Calu3 (cell line): Measurements from ENCODE around the gene CGA. TPM values are rescaled to one million over a fixed set of nuclear protein-coding genes. Genes with fewer than 3 reads are reported as not detected.

Source experiments
- BruUV-seq: library from RNA; stranded (reverse); fragments of 400-500 nt; replicated peaks from 2 replicates; lab custom pipeline; 2021; lab: Mats Ljungman, UMichigan
- CTCF ChIA-PET: fragments of 300-600 bp; sonication (Branson Sonifier 250); formaldehyde crosslinking; loops from one replicate; lab custom pipeline; 2022; ENCODE audit warnings: antibody characterized with exemption; lab: Charles Lee
- DNase-seq: peaks from one replicate; pipeline ENCODE4 v3.0.0; 2022
- H3K27ac Mint-ChIP-seq: one replicate; pipeline ENCODE4 v1.8.0; 2022; ENCODE audit warnings: mixed read lengths; ENCODE audit not compliant: unreplicated experiment
- H3K27me3 Mint-ChIP-seq: one replicate; pipeline ENCODE4 v1.8.0; 2022; ENCODE audit warnings: mixed read lengths; ENCODE audit not compliant: unreplicated experiment
- H3K36me3 Mint-ChIP-seq: one replicate; pipeline ENCODE4 v1.8.0; 2022; ENCODE audit warnings: mild to moderate bottlenecking, moderate library complexity, mixed read lengths; ENCODE audit not compliant: insufficient read depth, unreplicated experiment
- H3K4me1 Mint-ChIP-seq: one replicate; pipeline ENCODE4 v1.8.0; 2022; ENCODE audit warnings: mild to moderate bottlenecking, low read depth, mixed read lengths; ENCODE audit not compliant: unreplicated experiment
- H3K4me3 Mint-ChIP-seq: one replicate; pipeline ENCODE4 v1.8.0; 2022; ENCODE audit warnings: mild to moderate bottlenecking, low read depth, moderate library complexity, mixed read lengths; ENCODE audit not compliant: unreplicated experiment
- H3K9me3 Mint-ChIP-seq: one replicate; pipeline ENCODE4 v1.8.0; 2022; ENCODE audit warnings: low read depth, mixed read lengths; ENCODE audit not compliant: unreplicated experiment
- CTCF ChIP-seq: fragments of 200-600 bp; IDR thresholded peaks from one replicate; pipeline ENCODE4 v1.8.0; 2022; ENCODE audit warnings: antibody characterized with exemption; ENCODE audit not compliant: unreplicated experiment
- intact Hi-C: fragments of 100-400 bp; cut with micrococcal nuclease; formaldehyde crosslinking; loops from one replicate; pipeline ENCODE4 v1.10.0; 2022; ENCODE audit not compliant: unreplicated experiment
- total RNA-seq: library from RNA; stranded (reverse); gene quantifications from 2 replicates; pipeline ENCODE4 v1.2.3, GENCODE V29; 2022

Gene CGA
- total RNA-seq, 1 experiment from 2014 or later = not detected

GRCh38 chr6:87104667-87105066 is 9.8 kb upstream of the CGA start:
- H3K27me3 Mint-ChIP-seq = no peaks in the 10 kb centered on the region
- H3K4me1 Mint-ChIP-seq = peaks cover 8% of the 10 kb centered on the region
- H3K36me3 Mint-ChIP-seq = no peaks in the 10 kb centered on the region
- intact Hi-C loops = no loop called here
- no peaks in the 10 kb centered on the region for H3K9me3 Mint-ChIP-seq
- H3K27ac Mint-ChIP-seq = no peak overlapping the region
- H3K4me3 Mint-ChIP-seq = no peak overlapping the region
- DNase-seq = no peak
- BruUV-seq = no TSS peak
- TF ChIP-seq CTCF = no peak
- CTCF ChIA-PET = no interaction called here

- no TSS peak for BruUV-seq
- peaks cover 14% of the 10 kb centered on the region for H3K4me1 Mint-ChIP-seq
- no peaks in the 10 kb centered on the region for H3K27me3 Mint-ChIP-seq
- no peaks in the 10 kb centered on the region for H3K36me3 Mint-ChIP-seq
- CTCF ChIA-PET = no interaction called here
- TF ChIP-seq CTCF = no peak
- intact Hi-C loops = no loop called here
- no peak overlapping the region for H3K4me3 Mint-ChIP-seq
- no peak overlapping the region for H3K27ac Mint-ChIP-seq
- no peak for DNase-seq
- H3K9me3 Mint-ChIP-seq = no peaks in the 10 kb centered on the region
These were observed 9.2 kb upstream of the CGA start for GRCh38 chr6:87103977-87104601.

- no peak for TF ChIP-seq CTCF
- CTCF ChIA-PET = interaction anchor here (0.6 to 0.9 kb wide), 2 partner anchors 35 to 278 kb away, joined by 3 read pairs; no protein-coding TSS in a partner anchor
- BruUV-seq = no TSS peak
- Mint-ChIP-seq H3K27me3 (no peaks in the 10 kb centered on the region), H3K27ac (no peak overlapping the region), H3K4me3 (no peak overlapping the region), H3K36me3 (no peaks in the 10 kb centered on the region), H3K4me1 (peaks cover 17% of the 10 kb centered on the region), H3K9me3 (no peaks in the 10 kb centered on the region)
- intact Hi-C loops = no loop called here
- no peak for DNase-seq
These were observed 7.3 kb upstream of the CGA start for GRCh38 chr6:87102151-87102621.

- Mint-ChIP-seq H3K4me3 (no peak overlapping the region), H3K9me3 (no peaks in the 10 kb centered on the region), H3K36me3 (no peaks in the 10 kb centered on the region), H3K27me3 (no peaks in the 10 kb centered on the region), H3K27ac (no peak overlapping the region), H3K4me1 (peaks cover 17% of the 10 kb centered on the region)
- DNase-seq = no peak
- TF ChIP-seq CTCF = no peak
- intact Hi-C loops = no loop called here
- CTCF ChIA-PET = no interaction called here
- no TSS peak for BruUV-seq
These were observed 6.2 kb upstream of the CGA start for GRCh38 chr6:87101067-87101466.
